ENCODE results near the gene SECISBP2.

The SECISBP2 gene

DNA sequence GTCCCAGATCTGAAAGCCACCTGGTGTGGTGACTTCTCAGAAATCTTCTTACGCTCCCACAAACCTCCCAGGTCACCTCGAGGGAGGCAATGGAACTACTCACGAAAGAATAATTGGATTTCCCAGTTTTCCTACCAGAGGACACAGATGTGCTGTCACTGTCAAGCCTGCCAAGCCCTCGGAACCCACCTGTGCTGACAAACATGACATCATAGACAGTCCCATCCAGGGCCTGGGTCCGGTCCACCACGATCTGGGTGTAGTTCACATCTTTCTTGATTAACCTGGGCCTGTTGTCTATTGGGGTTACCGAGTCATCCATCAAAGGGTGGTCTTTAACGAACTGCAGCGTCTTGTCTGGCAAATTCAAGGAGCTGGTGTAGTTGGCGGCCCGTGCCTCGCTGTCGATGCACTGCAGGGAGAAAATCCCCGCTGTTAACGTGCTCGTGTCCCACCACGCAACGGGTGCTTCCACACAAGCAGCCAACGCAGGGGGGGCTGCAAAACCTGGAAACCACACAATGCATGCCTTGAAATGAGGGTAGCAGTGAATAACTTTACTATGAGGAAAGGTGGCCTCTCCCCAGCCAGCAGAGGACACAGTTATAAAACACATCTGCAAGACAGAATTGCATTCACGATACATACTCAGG, 69.0 kb downstream of the SECISBP2 start:
- H3K36me3 ChIP-seq, result peaks cover 70 to 91% (median 86%) of the 10 kb centered on the region in 11 experiments
- peak overlapping the region in 9 of 11 experiments; percentile 39 to 85 (median 79); a peak in 15 of 22 replicates for H3K27ac ChIP-seq
- H3K9me3 ChIP-seq (replicated peaks in 1 of 11), result peaks cover 0 to 11% (median 0%) of the 10 kb centered on the region in 11 experiments; a peak in 9 of 22 replicates
- peak overlapping the region in 6 of 11 experiments; percentile 29 to 72 (median 60); a peak in 12 of 22 replicates for H3K4me2 ChIP-seq
- H3K4me3 ChIP-seq, result no peak overlapping the region
- H4K20me1 ChIP-seq, result peaks cover 0 to 34% (median 0%) of the 10 kb centered on the region in 11 experiments; a peak in 9 of 22 replicates
- H3K9ac ChIP-seq, result peak overlapping the region in 6 of 11 experiments; percentile 39 to 66 (median 58); a peak in 6 of 22 replicates
- H3K4me1 ChIP-seq, result peaks cover 35 to 79% (median 65%) of the 10 kb centered on the region in 10 experiments
- H3K27me3 ChIP-seq, result no peaks in the 10 kb centered on the region
- TF ChIP-seq Cebpa-rat (IDR thresholded peaks at IDR 0.05), result no peak

- peaks cover 79 to 99% (median 95%) of the 10 kb centered on the region in 11 experiments for H3K36me3 ChIP-seq
Observed at GRCh38 chr9:89388084-89388867, 70.0 kb downstream of the SECISBP2 start.

DNA sequence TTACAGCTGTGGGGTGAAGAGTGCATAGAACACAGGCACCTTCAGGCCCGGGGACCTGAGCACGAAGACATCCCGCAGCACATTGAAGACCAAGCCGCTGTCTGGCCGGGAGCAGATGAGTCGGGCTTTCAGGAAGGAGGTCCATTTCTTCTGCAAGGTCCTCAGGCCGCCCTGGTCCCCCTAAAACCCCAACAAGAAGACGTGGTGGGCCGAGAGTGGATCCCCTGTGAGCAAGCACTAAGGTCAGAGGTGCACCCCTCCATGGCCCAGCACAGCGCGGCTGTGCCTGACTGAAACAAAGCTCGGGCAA, 70.5 kb downstream of the SECISBP2 start:
- Histone ChIP-seq H3K36me3 (peaks cover 85 to 99% (median 98%) of the 10 kb centered on the region in 11 experiments), H3K4me1 (peaks cover 20 to 69% (median 52%) of the 10 kb centered on the region in 10 experiments), H3K4me3 (no peak overlapping the region), H3K4me2 (peak overlapping the region in 8 of 11 experiments; percentile 29 to 72 (median 58); a peak in 14 of 22 replicates), H3K9ac (peak overlapping the region in 7 of 11 experiments; percentile 42 to 64 (median 57); a peak in 10 of 22 replicates), H3K9me3 (replicated peaks in 1 of 11) (peaks cover 0 to 11% (median 0%) of the 10 kb centered on the region in 11 experiments; a peak in 9 of 22 replicates), H3K27ac (peak overlapping the region; percentile 2 to 85 (median 76); a peak in 20 of 22 replicates), H4K20me1 (peaks cover 0 to 19% (median 0%) of the 10 kb centered on the region in 11 experiments; a peak in 4 of 22 replicates), H3K27me3 (no peaks in the 10 kb centered on the region)
- no peak for TF ChIP-seq Cebpa-rat (IDR thresholded peaks at IDR 0.05)

More at GRCh38 chr9:89388084-89388867, 70.0 kb downstream of the SECISBP2 start:
- TF ChIP-seq Cebpa-rat (IDR thresholded peaks at IDR 0.05), result peak; percentile 83 to 99 (median 96); a peak in 21 of 22 replicates
- H3K9me3 ChIP-seq (replicated peaks in 1 of 11), result peaks cover 0 to 11% (median 0%) of the 10 kb centered on the region in 11 experiments; a peak in 9 of 22 replicates
- peak overlapping the region; percentile 2 to 85 (median 76); a peak in 20 of 22 replicates for H3K27ac ChIP-seq
- H3K4me3 ChIP-seq, result peak overlapping the region in 1 of 10 experiments; percentile 29; a peak in 1 of 20 replicates
- H3K9ac ChIP-seq, result peak overlapping the region in 7 of 11 experiments; percentile 42 to 66 (median 58); a peak in 12 of 22 replicates
- H3K4me1 ChIP-seq, result peaks cover 26 to 69% (median 58%) of the 10 kb centered on the region in 10 experiments
- no peaks in the 10 kb centered on the region for H3K27me3 ChIP-seq
- H3K4me2 ChIP-seq, result peak overlapping the region in 10 of 11 experiments; percentile 12 to 72 (median 58); a peak in 16 of 22 replicates
- H4K20me1 ChIP-seq, result peaks cover 0 to 25% (median 0%) of the 10 kb centered on the region in 11 experiments; a peak in 7 of 22 replicates

- peaks cover 79 to 99% (median 98%) of the 10 kb centered on the region in 11 experiments for H3K36me3 ChIP-seq
- 0 out of 22 replicates have a peak overlapping the region, but pooled peaks of 1 of the 11 experiments have one; percentile 64 for H3K9ac ChIP-seq
- H3K27ac ChIP-seq, result peak overlapping the region in 7 of 11 experiments; percentile 20 to 85 (median 80); a peak in 11 of 22 replicates
- no peak overlapping the region for H3K4me3 ChIP-seq
- peaks cover 0 to 8% (median 0%) of the 10 kb centered on the region in 11 experiments; a peak in 2 of 22 replicates for H4K20me1 ChIP-seq
- peaks cover 0 to 11% (median 0%) of the 10 kb centered on the region in 11 experiments; a peak in 9 of 22 replicates for H3K9me3 ChIP-seq (replicated peaks in 1 of 11)
- H3K27me3 ChIP-seq, result no peaks in the 10 kb centered on the region
- peaks cover 8 to 57% (median 41%) of the 10 kb centered on the region in 10 experiments; a peak in 19 of 20 replicates for H3K4me1 ChIP-seq
- no peak for TF ChIP-seq Cebpa-rat (IDR thresholded peaks at IDR 0.05)
- H3K4me2 ChIP-seq, result peak overlapping the region in 2 of 11 experiments; percentile 59 to 66; a peak in 3 of 22 replicates
Observed at GRCh38 chr9:89390068-89390555, 71.8 kb downstream of the SECISBP2 start.

- Histone ChIP-seq H3K27me3 (no peaks in the 10 kb centered on the region), H3K9ac (no peak overlapping the region), H3K4me2 (peak overlapping the region in 2 of 11 experiments; percentile 59 to 66; a peak in 2 of 22 replicates), H3K4me3 (no peak overlapping the region), H4K20me1 (peaks cover 0 to 8% (median 0%) of the 10 kb centered on the region in 11 experiments; a peak in 2 of 22 replicates), H3K9me3 (replicated peaks in 1 of 11) (peaks cover 0 to 11% (median 0%) of the 10 kb centered on the region in 11 experiments; a peak in 9 of 22 replicates), H3K4me1 (peaks cover 8 to 53% (median 41%) of the 10 kb centered on the region in 10 experiments; a peak in 18 of 20 replicates), H3K36me3 (peaks cover 80 to 99% (median 99%) of the 10 kb centered on the region in 11 experiments), H3K27ac (peak overlapping the region in 6 of 11 experiments; percentile 20 to 85 (median 81); a peak in 10 of 22 replicates)
- TF ChIP-seq Cebpa-rat (IDR thresholded peaks at IDR 0.05), result no peak
Observed at GRCh38 chr9:89390578-89391116, 72.3 kb downstream of the SECISBP2 start.

DNA sequence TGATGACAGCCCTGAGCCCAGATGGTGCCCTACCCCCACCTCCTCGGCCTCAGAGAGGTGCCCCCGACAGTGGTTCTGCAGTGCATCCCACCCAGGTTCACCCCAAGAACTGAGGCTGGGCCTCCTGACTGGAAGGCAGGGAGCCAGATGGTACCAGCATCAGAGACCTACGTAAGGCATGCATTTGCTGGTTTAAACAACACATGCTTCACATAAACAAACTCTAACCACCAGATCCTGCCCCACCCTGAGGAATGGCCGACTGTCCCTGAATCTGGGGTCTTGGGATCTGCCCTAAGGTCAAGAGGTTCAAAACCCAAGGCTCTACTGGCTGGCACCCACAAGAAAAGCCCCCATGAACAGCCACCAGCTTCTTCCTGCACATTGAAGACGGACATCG, 73.3 kb downstream of the SECISBP2 start:
- TF ChIP-seq Cebpa-rat (IDR thresholded peaks at IDR 0.05), result no peak
- no peak overlapping the region for H3K4me2 ChIP-seq
- peak overlapping the region in 1 of 11 experiments; percentile 79; a peak in 2 of 22 replicates for H3K27ac ChIP-seq
- peaks cover 82 to 100% (median 100%) of the 10 kb centered on the region in 11 experiments for H3K36me3 ChIP-seq
- no peak overlapping the region for H3K9ac ChIP-seq
- H3K9me3 ChIP-seq (replicated peaks in 1 of 11), result peaks cover 0 to 11% (median 0%) of the 10 kb centered on the region in 11 experiments; a peak in 9 of 22 replicates
- no peak overlapping the region for H3K4me3 ChIP-seq
- H3K27me3 ChIP-seq, result no peaks in the 10 kb centered on the region
- H3K4me1 ChIP-seq, result peaks cover 8 to 53% (median 41%) of the 10 kb centered on the region in 10 experiments; a peak in 18 of 20 replicates
- H4K20me1 ChIP-seq, result peaks cover 0 to 8% (median 0%) of the 10 kb centered on the region in 11 experiments; a peak in 2 of 22 replicates

GRCh38 chr9:89394412-89394811, 76.1 kb downstream of the SECISBP2 start:
- no peak overlapping the region for H3K4me3 ChIP-seq
- peaks cover 0 to 8% (median 0%) of the 10 kb centered on the region in 11 experiments; a peak in 2 of 22 replicates for H4K20me1 ChIP-seq
- no peak overlapping the region for H3K4me2 ChIP-seq
- H3K4me1 ChIP-seq, result peaks cover 10 to 38% (median 28%) of the 10 kb centered on the region in 10 experiments
- TF ChIP-seq Cebpa-rat (IDR thresholded peaks at IDR 0.05), result no peak
- 0 out of 22 replicates have a peak overlapping the region, but pooled peaks of 1 of the 11 experiments have one; percentile 6 for H3K27ac ChIP-seq
- no peak overlapping the region for H3K9ac ChIP-seq
- no peaks in the 10 kb centered on the region for H3K27me3 ChIP-seq
- H3K36me3 ChIP-seq, result peaks cover 77 to 100% (median 98%) of the 10 kb centered on the region in 11 experiments
- H3K9me3 ChIP-seq (replicated peaks in 1 of 11), result no peaks in the 10 kb centered on the region

All from BLaER1 treated with 17β-estradiol and CSF1 and Interleukin-3, amounts not matched to agents 10 nM and 100 nM (cell line).